Adipose tissue (tissue), 3 donors: ENCODE data around the gene TPSAB1. TPM values are rescaled to one million over a fixed set of nuclear protein-coding genes. Genes with fewer than 3 reads are reported as not detected.

Experiments
- H3K27ac ChIP-seq: one replicate; pipeline ENCODE4 v1.5.1; 2013; ENCODE audit warnings: low read depth, low read length
- WGBS, 3 donors: extraction: QIAGEN DNeasy Blood & Tissue Kit; methylation state at CpG; one replicate each; pipeline ENCODE4 v1.1.7; 2013; 5-methylcytosine and 5-hydroxymethylcytosine counted together
- polyA plus RNA-seq, 3 donors: library from polyadenylated mRNA; stranded (reverse); fragments of 200-250 nt; gene quantifications; one replicate each; pipeline ENCODE4 v1.2.3, GENCODE V29; 2013
- donor health status: healthy with polysubstance abuse.
- donor health status: Bipolar disorder and iron deficiency.
- donor health status: healthy.

Gene TPSAB1
- polyA plus RNA-seq, 3 donors = 6.6 to 22.0 (median 10.0) TPM

GRCh38 chr16:1275791-1276579 is 35.5 kb downstream of the TPSAB1 start:
- 52 to 73% (median 67%) methylated on average over 29 to 30 of the region's 30 CpGs for WGBS, 3 donors

GRCh38 chr16:1276580-1276878 is 36.0 kb downstream of the TPSAB1 start:
- WGBS, 3 donors = 72 to 84% (median 80%) methylated on average over 9 to 14 of the region's 14 CpGs
- no peak overlapping the region for H3K27ac ChIP-seq

More at GRCh38 chr16:1275791-1276579, 35.5 kb downstream of the TPSAB1 start:
- no peak overlapping the region for H3K27ac ChIP-seq

- H3K27ac ChIP-seq = no peak overlapping the region
- 70 to 75% (median 72%) methylated on average over 19 of the region's 19 CpGs for WGBS, 3 donors
Measured at GRCh38 chr16:1277151-1277598, 36.7 kb downstream of the TPSAB1 start.

GRCh38 chr16:1277617-1278282 is 37.2 kb downstream of the TPSAB1 start:
- no peak overlapping the region for H3K27ac ChIP-seq
- WGBS, 3 donors = 36% methylated on average over 20 to 21 of the region's 21 CpGs

GRCh38 chr16:1278477-1278876 is 38.0 kb downstream of the TPSAB1 start:
- WGBS, 3 donors = 7 to 12% (median 11%) methylated on average over 18 of the region's 18 CpGs

GRCh38 chr16:1279081-1279944 is 38.8 kb downstream of the TPSAB1 start:
- WGBS, 3 donors = 73 to 77% (median 76%) methylated on average over 28 to 30 of the region's 30 CpGs
- no peak overlapping the region for H3K27ac ChIP-seq

More at GRCh38 chr16:1278477-1278876, 38.0 kb downstream of the TPSAB1 start:
- H3K27ac ChIP-seq = no peak overlapping the region

DNA sequence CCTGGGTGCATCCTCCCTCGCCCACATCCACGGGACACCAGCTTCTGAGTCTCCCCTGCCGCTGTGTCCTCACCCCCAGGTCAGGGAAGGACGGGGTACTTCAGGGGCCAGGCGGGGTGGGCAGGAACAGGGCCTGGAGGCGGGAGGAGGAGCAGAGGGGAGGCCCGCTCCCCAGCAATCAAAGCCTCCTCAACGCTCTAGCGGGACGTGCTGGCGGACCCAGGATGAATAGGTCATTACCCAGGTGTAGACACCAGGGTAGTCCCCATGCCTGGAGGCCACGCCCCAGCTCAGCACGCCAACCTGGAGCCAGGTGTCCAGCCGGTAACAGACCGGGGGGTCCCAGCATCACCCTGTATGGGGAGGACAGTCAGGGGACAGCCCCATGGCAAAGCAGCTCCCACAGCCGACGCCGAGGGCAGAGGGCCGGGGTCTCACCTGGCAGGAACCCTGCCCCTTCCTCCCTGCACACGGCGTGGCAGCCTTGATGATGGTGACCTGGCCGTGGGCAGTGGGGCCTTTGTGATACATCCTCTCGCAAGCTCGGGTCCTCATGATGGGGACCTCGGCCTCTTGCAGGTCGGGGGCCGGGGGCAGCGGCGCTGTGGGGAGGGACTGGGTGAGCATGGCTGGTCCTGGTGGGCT is 39.6 kb downstream of the TPSAB1 start:
- 74 to 84% (median 79%) methylated on average over 27 to 29 of the region's 29 CpGs for WGBS, 3 donors
- H3K27ac ChIP-seq = no peak overlapping the region

- 69 to 77% (median 74%) methylated on average over 7 to 8 of the region's 8 CpGs for WGBS, 3 donors
Measured at GRCh38 chr16:1280783-1281182, 40.3 kb downstream of the TPSAB1 start.

DNA sequence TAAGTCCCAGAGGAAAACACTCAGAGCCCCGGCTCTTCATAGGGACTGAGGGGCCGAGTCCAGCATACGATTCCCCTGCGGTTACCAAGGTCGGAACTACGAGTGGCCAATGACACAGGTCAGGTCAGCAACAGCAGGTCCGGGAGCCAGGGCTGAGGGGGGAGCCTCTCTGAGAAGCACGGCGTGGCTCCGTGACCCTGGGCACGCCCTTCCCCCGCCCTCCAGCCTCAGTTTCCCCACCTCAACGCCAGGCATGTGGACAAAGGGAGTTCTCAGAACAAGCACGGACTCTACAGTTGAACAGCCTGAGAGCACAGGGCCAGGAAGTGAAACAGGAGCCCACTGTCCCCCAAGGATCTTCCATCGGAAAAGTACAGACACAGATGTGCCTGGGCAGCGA is 41.0 kb downstream of the TPSAB1 start:
- H3K27ac ChIP-seq = no peak overlapping the region
- 65 to 82% (median 81%) methylated on average over 16 of the region's 16 CpGs for WGBS, 3 donors

More at GRCh38 chr16:1280783-1281182, 40.3 kb downstream of the TPSAB1 start:
- H3K27ac ChIP-seq = no peak overlapping the region

DNA sequence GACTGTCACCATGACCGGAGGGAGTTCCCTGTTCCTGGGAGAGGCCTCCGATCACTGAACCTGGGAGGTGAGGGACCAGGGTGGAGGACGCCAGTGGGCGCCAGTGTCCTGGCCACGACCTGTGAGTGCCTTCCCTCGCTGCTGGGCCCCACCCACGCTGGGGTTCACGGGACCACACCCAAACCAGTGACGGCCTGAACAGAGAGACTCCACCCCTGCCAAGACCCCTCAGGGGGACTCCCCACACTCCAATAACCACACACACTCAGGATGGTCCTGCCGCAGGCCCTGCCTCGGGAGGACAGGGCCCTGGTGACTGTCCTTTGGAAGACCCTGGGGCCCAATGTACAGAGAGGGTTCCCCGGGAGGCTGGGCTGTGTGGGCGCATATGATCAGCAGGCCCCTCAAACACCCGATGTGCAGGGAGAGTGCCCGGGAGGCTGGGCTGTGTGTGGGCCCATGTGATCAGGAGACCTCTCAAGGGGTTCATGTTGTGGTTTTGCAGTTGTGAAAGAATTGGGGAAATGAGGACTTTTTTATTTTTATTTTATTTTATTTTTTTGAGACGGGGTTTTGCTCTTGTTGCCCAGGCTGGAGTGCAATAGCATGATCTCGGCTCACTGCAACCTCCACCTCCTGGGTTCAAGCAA is 41.9 kb downstream of the TPSAB1 start:
- no peak overlapping the region for H3K27ac ChIP-seq
- 60 to 83% (median 71%) methylated on average over 17 of the region's 17 CpGs for WGBS, 3 donors

GRCh38 chr16:1283296-1283695 is 42.8 kb downstream of the TPSAB1 start:
- 34 to 46% (median 43%) methylated on average over 17 of the region's 17 CpGs for WGBS, 3 donors
- H3K27ac ChIP-seq = no peak overlapping the region

DNA sequence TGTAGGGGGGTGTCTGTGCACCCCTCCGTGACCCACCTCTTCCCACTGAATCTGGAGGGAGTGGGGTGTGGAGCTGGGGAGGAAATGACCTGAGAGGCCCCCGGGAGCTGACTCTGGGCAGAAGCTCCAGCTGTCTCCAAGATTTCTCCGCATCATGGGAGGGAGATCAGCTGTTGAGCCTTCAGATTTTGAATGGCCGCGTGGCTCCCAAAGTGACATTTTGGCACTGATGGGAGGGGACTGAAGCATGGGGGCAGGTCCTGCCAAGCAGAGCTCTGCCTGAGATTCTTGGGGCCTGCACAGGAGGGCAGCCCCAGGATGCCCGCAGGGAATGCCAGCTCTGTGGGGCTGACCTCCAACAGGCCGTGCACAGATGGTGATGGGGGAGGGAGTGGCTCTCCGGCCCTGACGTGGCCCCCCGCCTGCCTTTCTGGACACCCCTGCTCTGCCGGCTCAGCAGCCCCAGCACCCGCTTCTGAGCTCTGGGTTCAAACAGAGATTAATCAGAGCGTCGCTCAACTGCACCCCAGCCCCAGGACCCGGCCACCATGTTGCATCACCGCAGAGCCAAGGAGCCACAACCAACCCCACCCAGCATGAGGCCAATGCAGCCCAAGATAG is 43.6 kb downstream of the TPSAB1 start:
- H3K27ac ChIP-seq = no peak overlapping the region
- 69 to 79% (median 70%) methylated on average over 16 of the region's 16 CpGs for WGBS, 3 donors

GRCh38 chr16:1285669-1286512 is 45.4 kb downstream of the TPSAB1 start:
- H3K27ac ChIP-seq = no peak overlapping the region
- 66 to 74% (median 71%) methylated on average over 37 to 38 of the region's 38 CpGs for WGBS, 3 donors

DNA sequence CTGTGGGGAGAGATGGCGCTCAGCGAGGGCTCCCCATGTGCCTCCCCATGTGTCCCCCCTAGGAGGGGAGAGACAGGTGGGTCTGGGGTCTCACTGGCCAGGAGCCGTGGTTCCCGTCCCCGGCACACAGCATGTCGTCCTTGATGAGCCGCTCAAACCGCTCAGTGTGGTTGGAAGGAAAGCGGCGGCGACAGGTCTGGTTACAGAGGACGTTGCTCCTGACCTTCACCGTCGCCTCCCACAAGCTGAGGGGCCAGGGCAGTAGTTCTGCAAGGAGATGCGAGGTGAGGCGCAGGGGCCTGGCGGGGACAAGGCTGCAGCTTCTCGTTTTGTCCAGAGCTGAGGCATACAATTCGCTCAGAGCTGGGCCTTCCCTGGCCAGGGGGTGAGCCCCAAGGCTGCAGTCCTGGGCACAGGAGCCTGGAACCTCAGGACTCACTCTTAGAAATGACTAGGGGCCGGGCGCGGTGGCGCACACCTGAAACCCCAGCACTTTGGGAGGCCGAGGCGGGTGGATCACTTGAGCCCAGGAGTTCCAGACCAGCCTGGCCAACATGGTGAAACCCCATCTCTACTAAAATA is 46.1 kb downstream of the TPSAB1 start:
- H3K27ac ChIP-seq = no peak overlapping the region
- 73 to 84% (median 84%) methylated on average over 22 to 25 of the region's 25 CpGs for WGBS, 3 donors

DNA sequence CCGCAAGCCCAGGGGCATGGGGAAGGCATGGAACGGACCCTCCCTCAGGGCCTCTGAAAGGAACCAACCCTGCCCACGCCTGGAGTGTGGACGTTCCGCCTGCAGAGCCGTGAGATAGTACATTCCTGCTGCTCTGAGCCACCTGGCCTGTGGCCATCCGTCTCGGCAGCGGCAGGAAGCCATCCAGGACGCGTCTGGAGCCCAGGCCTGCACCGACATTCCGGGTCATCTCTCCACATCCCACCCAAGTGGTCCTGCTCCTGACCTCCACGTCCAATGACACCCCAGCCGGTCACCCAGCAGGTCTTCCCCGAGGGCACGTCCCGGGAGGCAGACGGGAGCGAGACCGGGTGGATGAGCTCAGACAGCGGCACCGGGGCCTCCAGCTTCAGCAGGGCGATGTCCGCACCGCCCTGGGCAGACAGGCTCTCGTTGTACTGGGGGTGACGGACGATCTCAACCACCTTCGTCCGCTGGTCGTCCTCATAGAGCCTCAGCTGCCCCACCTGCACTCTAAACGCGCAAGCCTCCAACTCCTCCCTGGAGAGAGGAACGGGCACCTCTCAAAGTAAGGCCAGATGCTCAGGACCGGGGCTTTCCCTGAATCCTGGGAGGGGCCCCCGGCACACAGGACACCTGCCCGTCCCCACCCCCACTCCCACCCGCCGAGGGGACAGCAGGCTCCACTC is 47.6 kb downstream of the TPSAB1 start:
- H3K27ac ChIP-seq = no peak overlapping the region
- WGBS, 3 donors = 36 to 45% (median 38%) methylated on average over 37 to 40 of the region's 40 CpGs
